ENCODE measurements around the gene ADAMTSL2.

DNA sequence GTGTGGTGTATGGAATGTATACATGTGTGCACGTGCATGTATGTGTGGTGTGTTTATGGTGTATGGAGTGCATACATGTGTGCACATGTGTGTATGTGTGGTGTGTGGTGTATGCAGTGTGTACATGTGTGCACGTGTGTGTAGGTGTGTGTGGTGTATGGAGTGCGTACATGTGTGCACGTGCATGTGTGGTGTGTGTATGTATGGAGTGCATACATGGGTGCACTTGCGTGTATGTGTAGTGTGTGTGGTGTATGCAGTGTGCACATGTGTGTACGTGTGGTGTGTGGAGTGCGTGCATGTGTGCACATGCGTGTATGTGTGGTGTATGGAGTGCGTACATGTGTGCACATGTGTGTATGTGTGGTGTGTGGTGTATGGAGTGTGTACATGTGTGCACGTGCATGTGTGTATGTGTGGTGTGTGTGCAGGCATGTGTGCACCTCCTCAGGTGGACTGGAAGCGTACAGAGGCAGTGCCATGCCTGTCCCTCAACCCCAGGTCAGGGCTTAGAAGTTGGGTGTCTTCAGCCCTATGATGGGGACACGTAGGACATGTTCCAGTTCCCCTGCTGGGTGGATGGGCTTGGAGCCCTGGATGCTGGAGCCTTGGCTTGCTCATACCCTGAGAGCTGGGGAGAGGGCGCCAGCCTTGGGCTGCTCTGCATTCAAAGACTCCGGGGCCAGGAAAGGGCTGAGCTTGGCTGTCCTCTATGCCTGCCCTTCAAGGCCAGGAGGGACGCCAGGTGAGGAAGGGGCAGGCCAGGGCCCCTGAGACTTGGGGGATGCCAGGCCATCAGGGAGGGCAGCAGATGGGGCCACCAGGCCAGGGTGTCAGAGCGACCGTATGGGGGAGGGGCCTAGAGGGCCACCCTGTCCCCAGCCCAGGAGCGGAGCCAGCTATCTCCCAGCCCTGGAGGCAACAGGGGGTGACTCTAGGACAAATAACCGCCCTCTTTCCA lies 22.0 kb upstream of the ADAMTSL2 start:
- TF ChIP-seq CTCF (IDR thresholded peaks at IDR 0.05) (no peak), EP300 (IDR thresholded peaks at IDR 0.05) (no peak)

Measured in ovary (tissue), 3 donors.